Kasumi-1 (cell line): ENCODE results near the gene TPM3.
"Not testable (repeated sequence)": the region's sequence is repeated elsewhere in the genome, so short reads cannot be mapped to it uniquely, and the experiment has no call there.

Experiments used
- DNase-seq, 2 experiments: peaks; one replicate each; lab custom pipeline; 2025; lab: John Stamatoyannopoulos, UW

Gene TPM3

GRCh38 chr1:154166207-154166606 is 25.7 kb downstream of the TPM3 start:
- no peak for DNase-seq

GRCh38 chr1:154159554-154159953 is 32.3 kb downstream of the TPM3 start:
- no peak for DNase-seq

GRCh38 chr1:154158307-154159125 is 33.4 kb downstream of the TPM3 start:
- DNase-seq, result peak; percentile 49 to 52

- peak; percentile 95 to 96 for DNase-seq
Observed at GRCh38 chr1:154157520-154158306, 34.2 kb downstream of the TPM3 start.

- DNase-seq, result no peak
Observed at GRCh38 chr1:154155251-154155650, 36.6 kb downstream of the TPM3 start.

GRCh38 chr1:154154534-154155191 is 37.2 kb downstream of the TPM3 start, which contains the start of gene NUP210L:
NUP210L (minus strand) TSS chr1:154155073.
- no peak for DNase-seq

GRCh38 chr1:154154053-154154452 is 37.8 kb downstream of the TPM3 start:
- no peak for DNase-seq

GRCh38 chr1:154151311-154151710 is 40.6 kb downstream of the TPM3 start:
- DNase-seq, result no peak

GRCh38 chr1:154148807-154149206 is 43.1 kb downstream of the TPM3 start:
- DNase-seq, result peak; percentile 38 to 52

- DNase-seq, result not testable (repeated sequence)
Observed at GRCh38 chr1:154147505-154147904, 44.4 kb downstream of the TPM3 start.

GRCh38 chr1:154145986-154146385 is 45.9 kb downstream of the TPM3 start:
- peak; percentile 5 to 31 for DNase-seq

GRCh38 chr1:154142358-154142757 is 49.5 kb downstream of the TPM3 start:
- no peak for DNase-seq

GRCh38 chr1:154141240-154141639 is 50.7 kb downstream of the TPM3 start:
- DNase-seq, result no peak

GRCh38 chr1:154137888-154138287 is 54.0 kb downstream of the TPM3 start:
- DNase-seq, result no peak

- DNase-seq, result no peak
Observed at GRCh38 chr1:154133256-154133655, 58.6 kb downstream of the TPM3 start.

- DNase-seq, result peak; percentile 18 to 37
Observed at GRCh38 chr1:154129391-154129970, 62.4 kb downstream of the TPM3 start.

- not testable (repeated sequence) for DNase-seq
Observed at GRCh38 chr1:154123205-154123604, 68.7 kb downstream of the TPM3 start.

GRCh38 chr1:154117642-154118041 is 74.3 kb downstream of the TPM3 start:
- DNase-seq, result no peak

GRCh38 chr1:154115180-154115579 is 76.7 kb downstream of the TPM3 start:
- DNase-seq, result no peak
